ENCODE data around the gene FAM117A.

The FAM117A gene

DNA sequence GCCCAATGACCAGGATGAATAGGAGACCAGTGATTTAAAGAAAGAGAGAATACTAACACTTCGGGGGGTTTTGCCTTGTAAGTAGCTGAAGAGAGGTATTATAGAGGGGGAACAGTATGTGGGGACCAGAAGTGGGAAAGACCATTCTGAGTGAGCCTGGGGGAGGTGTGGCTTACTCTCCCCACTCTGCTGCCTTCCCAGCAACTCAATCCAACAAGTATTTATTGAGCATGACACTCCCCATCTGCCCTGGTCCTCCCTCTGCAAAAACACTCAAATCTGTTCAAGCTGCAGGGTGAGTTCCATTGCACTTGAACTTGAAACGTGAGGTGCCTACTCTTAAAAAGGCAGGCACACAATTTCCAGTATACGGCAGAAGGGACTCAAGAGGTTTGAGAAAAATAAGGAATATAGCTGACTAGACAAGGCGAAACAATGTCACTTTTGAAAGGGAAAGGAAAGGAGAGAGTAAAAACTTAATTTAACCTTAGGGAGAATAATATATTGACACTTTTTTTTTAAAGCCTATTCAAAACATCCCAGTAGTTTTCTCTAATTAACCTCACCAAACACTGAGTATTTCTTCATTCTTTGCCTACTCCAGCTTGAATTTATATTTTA lies 8.2 kb downstream of the FAM117A start:
- DNase-seq (ENCODE audit: insufficient read length, low spot score): no peak
- TF ChIP-seq, protein P1, sequence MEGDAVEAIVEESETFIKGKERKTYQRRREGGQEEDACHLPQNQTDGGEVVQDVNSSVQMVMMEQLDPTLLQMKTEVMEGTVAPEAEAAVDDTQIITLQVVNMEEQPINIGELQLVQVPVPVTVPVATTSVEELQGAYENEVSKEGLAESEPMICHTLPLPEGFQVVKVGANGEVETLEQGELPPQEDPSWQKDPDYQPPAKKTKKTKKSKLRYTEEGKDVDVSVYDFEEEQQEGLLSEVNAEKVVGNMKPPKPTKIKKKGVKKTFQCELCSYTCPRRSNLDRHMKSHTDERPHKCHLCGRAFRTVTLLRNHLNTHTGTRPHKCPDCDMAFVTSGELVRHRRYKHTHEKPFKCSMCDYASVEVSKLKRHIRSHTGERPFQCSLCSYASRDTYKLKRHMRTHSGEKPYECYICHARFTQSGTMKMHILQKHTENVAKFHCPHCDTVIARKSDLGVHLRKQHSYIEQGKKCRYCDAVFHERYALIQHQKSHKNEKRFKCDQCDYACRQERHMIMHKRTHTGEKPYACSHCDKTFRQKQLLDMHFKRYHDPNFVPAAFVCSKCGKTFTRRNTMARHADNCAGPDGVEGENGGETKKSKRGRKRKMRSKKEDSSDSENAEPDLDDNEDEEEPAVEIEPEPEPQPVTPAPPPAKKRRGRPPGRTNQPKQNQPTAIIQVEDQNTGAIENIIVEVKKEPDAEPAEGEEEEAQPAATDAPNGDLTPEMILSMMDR (IDR thresholded peaks at IDR 0.05; ENCODE audit: insufficient read depth, missing control alignments): no peak
- FAIRE-seq: no peak

DNA sequence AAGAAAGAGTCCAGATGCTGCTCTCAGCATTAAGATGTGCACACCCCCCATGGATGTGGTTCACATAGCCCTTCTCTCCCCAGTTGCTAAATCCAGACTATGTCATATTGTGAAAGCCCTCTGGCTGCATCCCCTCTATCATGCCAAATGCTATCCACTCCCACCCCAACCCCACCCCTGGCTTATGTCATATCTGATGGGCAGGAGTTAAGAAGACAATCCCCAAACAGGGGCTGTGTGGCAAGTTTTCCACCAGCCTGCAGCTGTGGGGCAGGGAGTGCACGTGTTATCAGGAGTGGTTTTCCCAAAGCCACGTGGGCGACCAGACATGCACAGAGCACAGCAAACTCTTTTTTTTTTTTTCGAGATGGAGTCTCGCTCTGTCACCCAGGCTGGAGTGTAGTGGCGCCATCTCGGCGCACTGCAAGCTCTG lies 10.0 kb downstream of the FAM117A start:
- FAIRE-seq: no peak
- no peak for DNase-seq (ENCODE audit: insufficient read length, low spot score)
- TF ChIP-seq, protein P1 (IDR thresholded peaks at IDR 0.05; ENCODE audit: insufficient read depth, missing control alignments): no peak

DNA sequence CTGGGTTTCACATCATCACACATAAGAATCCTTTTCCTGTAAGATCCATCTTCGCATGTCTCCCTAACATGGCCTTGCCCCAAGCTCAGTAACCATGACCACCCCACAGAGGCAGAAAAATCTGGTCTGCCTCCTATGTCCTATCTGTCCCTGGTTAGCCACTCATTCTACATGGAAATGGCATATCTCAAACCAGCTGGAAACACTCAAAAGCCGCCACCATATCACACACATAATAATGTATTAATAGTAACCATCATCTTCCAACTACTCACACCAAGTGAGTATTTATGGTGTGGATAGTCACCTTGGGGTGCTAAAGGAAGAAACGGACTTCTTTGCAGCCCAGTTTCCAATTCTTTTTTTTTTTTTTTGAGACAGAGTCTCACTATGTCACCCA lies 11.4 kb downstream of the FAM117A start:
- TF ChIP-seq, protein P1 (IDR thresholded peaks at IDR 0.05; ENCODE audit: insufficient read depth, missing control alignments): no peak
- FAIRE-seq: no peak
- DNase-seq (ENCODE audit: insufficient read length, low spot score): no peak

DNA sequence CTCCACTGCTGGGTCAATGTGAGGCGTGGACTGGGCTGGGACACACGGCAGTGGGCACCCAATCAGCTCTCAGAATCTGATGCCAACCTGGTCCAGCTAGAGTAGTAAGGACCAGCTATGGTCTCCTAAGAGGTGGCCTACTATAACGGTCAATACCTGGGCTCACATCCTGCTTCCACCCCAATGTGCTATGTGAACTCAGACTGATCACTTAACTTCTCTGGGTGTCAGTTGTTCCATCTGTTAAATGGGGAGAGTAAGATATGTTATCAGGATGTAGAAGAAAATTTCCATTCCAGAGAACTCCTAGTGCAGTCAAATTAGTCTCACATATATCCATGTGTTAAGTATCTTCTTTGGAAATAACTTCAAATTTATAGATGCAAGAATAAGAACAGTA lies 14.2 kb downstream of the FAM117A start:
- DNase-seq (ENCODE audit: insufficient read length, low spot score) (no peak), FAIRE-seq (no peak)
- TF ChIP-seq, protein P1 (IDR thresholded peaks at IDR 0.05; ENCODE audit: insufficient read depth, missing control alignments): no peak

DNA sequence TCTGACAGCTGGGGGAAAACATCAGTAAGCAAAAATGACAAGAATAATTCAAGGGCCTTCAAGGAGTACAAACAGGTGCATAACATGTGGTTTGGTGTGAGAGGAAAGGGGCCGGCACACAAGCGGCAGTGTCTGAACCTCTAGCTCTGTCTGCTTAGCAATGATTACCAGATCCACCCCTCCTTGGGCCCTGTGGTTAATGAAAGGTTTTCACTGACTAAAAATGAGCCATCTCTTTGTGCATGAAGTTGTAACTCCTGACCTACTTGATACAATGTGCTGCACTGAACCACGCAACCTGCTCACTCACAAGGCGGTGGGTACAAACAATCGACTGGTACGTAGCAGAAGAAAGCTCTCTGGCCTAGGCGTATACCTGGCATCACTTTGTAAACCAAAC lies 15.1 kb downstream of the FAM117A start:
- TF ChIP-seq, protein P1 (IDR thresholded peaks at IDR 0.05; ENCODE audit: insufficient read depth, missing control alignments): no peak
- no peak for FAIRE-seq
- DNase-seq (ENCODE audit: insufficient read length, low spot score): no peak

DNA sequence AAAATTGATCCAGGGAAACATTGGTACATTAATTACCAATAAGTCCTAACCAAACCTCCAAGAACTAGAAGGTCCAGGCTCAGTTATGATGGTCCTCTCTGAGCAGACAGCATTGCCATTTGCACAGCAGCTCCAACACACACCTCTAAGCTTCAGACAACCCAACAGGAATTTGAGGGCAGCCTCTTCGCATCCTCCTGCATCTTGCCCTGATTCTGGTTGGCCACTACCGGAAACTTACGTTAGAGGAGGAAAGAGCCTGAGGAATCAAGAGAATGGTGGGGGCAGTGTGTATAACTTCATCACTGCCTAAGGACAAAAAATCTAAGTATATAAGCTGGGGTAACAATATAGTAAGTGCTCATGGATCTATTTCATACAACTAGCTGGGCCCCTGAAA lies 15.7 kb downstream of the FAM117A start:
- TF ChIP-seq, protein P1 (IDR thresholded peaks at IDR 0.05; ENCODE audit: insufficient read depth, missing control alignments): no peak
- DNase-seq (ENCODE audit: insufficient read length, low spot score) (no peak), FAIRE-seq (no peak)

DNA sequence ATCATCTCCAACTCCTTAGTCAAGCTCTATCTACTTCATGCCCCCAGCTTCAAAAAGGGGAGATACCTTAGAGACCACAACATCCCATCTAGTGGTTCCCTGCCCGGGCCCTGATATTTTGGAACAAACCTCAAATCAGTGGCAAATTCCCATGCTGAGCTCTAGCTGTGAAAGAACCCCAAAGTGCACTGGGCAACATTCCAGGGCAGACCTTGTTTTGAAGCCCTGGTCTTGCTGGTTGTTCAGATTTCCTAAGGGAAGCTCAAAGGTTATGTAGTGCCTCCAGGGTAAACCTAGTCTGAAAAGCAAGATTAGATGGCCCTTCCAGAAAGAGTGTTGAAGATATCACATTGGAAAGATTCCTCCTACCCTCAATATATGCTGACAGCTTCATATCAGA lies 16.3 kb downstream of the FAM117A start:
- FAIRE-seq (no peak), DNase-seq (ENCODE audit: insufficient read length, low spot score) (no peak)
- TF ChIP-seq, protein P1 (IDR thresholded peaks at IDR 0.05; ENCODE audit: insufficient read depth, missing control alignments): no peak
